ENCODE results near the gene CCDC74A.
"Not testable (repeated sequence)": the region's sequence is repeated elsewhere in the genome, so short reads cannot be mapped to it uniquely, and the experiment has no call there.

DNA sequence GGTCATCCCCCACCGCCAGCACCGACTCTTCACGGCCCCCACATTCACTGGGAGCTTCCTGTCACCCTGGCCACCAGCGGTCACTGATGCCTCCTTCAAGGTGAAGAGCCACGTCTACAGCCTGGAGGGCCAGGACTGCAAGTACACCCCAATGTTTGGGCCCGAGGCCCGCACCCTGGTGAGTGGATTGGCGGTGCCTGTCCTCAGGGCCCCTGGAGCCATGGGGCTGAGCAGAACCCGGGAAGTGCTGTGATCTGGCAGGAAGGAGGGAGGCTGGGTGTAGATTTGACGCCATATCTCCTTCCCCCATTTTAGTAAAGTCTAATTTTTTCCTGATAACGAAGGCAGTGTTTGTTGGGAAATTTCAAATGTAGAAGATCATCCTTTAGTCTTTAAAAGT is 9.2 kb upstream of the CCDC74A start:
- TF ChIP-seq CTCF, EP300, POLR2A (IDR thresholded peaks at IDR 0.05): not testable (repeated sequence)

All from upper lobe of left lung (tissue), 4 donors.